GM18868 (cell line): ENCODE data around the gene DLGAP4.

Experiments
- ATAC-seq: cut with Tn5 transposase; IDR thresholded peaks from one replicate; pipeline ENCODE4 v1.9.1; 2021; ENCODE audit warnings: mild to moderate bottlenecking, moderate library complexity; ENCODE audit not compliant: unreplicated experiment

DLGAP4 gene

GRCh38 chr20:36346256-36346655 is 40.1 kb downstream of the DLGAP4 start:
- ATAC-seq: no peak

- ATAC-seq: no peak
Measured at GRCh38 chr20:36349384-36350170, 43.4 kb downstream of the DLGAP4 start.

GRCh38 chr20:36350439-36350838 is 44.3 kb downstream of the DLGAP4 start:
- ATAC-seq: no peak

GRCh38 chr20:36351937-36352336 is 45.8 kb downstream of the DLGAP4 start:
- no peak for ATAC-seq

GRCh38 chr20:36352843-36353553 is 46.9 kb downstream of the DLGAP4 start:
- ATAC-seq: no peak

GRCh38 chr20:36353740-36354139 is 47.6 kb downstream of the DLGAP4 start:
- no peak for ATAC-seq

GRCh38 chr20:36355469-36356171 is 49.5 kb downstream of the DLGAP4 start:
- no peak for ATAC-seq

GRCh38 chr20:36359668-36360406 is 53.7 kb downstream of the DLGAP4 start:
- no peak for ATAC-seq

GRCh38 chr20:36360429-36360828 is 54.3 kb downstream of the DLGAP4 start:
- ATAC-seq: no peak

GRCh38 chr20:36361406-36361805 is 55.3 kb downstream of the DLGAP4 start:
- no peak for ATAC-seq

GRCh38 chr20:36362261-36362660 is 56.1 kb downstream of the DLGAP4 start:
- ATAC-seq: no peak

- ATAC-seq: no peak
Measured at GRCh38 chr20:36362978-36363713, 57.0 kb downstream of the DLGAP4 start.

- ATAC-seq: no peak
Measured at GRCh38 chr20:36364506-36364905, 58.4 kb downstream of the DLGAP4 start.

- ATAC-seq: no peak
Measured at GRCh38 chr20:36366623-36367369, 60.7 kb downstream of the DLGAP4 start.

GRCh38 chr20:36367370-36367745 is 61.2 kb downstream of the DLGAP4 start:
- no peak for ATAC-seq

- no peak for ATAC-seq
Measured at GRCh38 chr20:36367907-36368799, 62.0 kb downstream of the DLGAP4 start.

- no peak for ATAC-seq
Measured at GRCh38 chr20:36368869-36369268, 62.7 kb downstream of the DLGAP4 start.

- no peak for ATAC-seq
Measured at GRCh38 chr20:36369739-36370138, 63.6 kb downstream of the DLGAP4 start.
